Fibroblast of lung (primary cell): Measurements from ENCODE around the gene LRRC8E. TPM values are rescaled to one million over a fixed set of nuclear protein-coding genes. Genes with fewer than 3 reads are reported as not detected.
A peak's percentile ranks its signal among the peaks of the same experiment; 100 is the strongest.

Experiments used
- DNase-seq, 2 donors: peaks; one replicate each; pipeline versions ENCODE4 v3.0.0 to v3.0.0-alpha.2; 2010; ENCODE audit warnings: low read depth in 2 of 2
- H2AFZ ChIP-seq: 2 replicates; pipeline ENCODE4 v1.5.1; 2012; ENCODE audit warnings: low read length, control low read depth, inconsistent platforms
- H3K27ac ChIP-seq: 2 replicates; pipeline ENCODE4 v1.5.1; 2011; ENCODE audit warnings: low read length, control low read depth; ENCODE audit not compliant: insufficient read depth
- H3K27me3 ChIP-seq: 2 replicates; pipeline ENCODE4 v1.5.1; 2011; ENCODE audit warnings: mild to moderate bottlenecking, low read length; ENCODE audit not compliant: control insufficient read depth, insufficient read depth
- H3K36me3 ChIP-seq: 2 replicates; pipeline ENCODE4 v1.5.1; 2011; ENCODE audit warnings: low read length; ENCODE audit not compliant: control insufficient read depth, insufficient read depth
- H3K4me1 ChIP-seq: 2 replicates; pipeline ENCODE4 v1.5.1; 2011; ENCODE audit warnings: low read length; ENCODE audit not compliant: control insufficient read depth, insufficient read depth; ENCODE audit errors: extremely low read depth
- H3K4me2 ChIP-seq: 2 replicates; pipeline ENCODE4 v1.5.1; 2011; ENCODE audit warnings: low read length, control low read depth; ENCODE audit not compliant: insufficient read depth; ENCODE audit errors: extremely low read depth
- H3K4me3 ChIP-seq, 4 experiments: fragments of 200-600 bp in 1 of 4; sonication (generic) in 1 of 4; replicated peaks in 1 of 4; 2 replicates each; pipeline ENCODE4 v1.5.1; 2011 to 2016; ENCODE audit warnings: low read length in 4 of 4, low read depth in 3 of 4, mild to moderate bottlenecking in 3 of 4, control low read depth in 2 of 4, inconsistent platforms in 1 of 4, mixed read lengths in 1 of 4; ENCODE audit not compliant: insufficient read depth in 1 of 4; ENCODE audit errors: control extremely low read depth in 1 of 4
- H3K79me2 ChIP-seq: 2 replicates; pipeline ENCODE4 v1.5.1; 2012; ENCODE audit warnings: mild to moderate bottlenecking, low read length, inconsistent platforms; ENCODE audit not compliant: control insufficient read depth, insufficient read depth
- H3K9ac ChIP-seq: 2 replicates; pipeline ENCODE4 v1.5.1; 2011; ENCODE audit warnings: mild to moderate bottlenecking, low read length, control low read depth; ENCODE audit not compliant: insufficient read depth
- H3K9me3 ChIP-seq: 2 replicates; pipeline ENCODE4 v1.5.1; 2012; ENCODE audit warnings: low read depth, low read length; ENCODE audit not compliant: control insufficient read depth, insufficient read depth
- H4K20me1 ChIP-seq: 2 replicates; pipeline ENCODE4 v1.5.1; 2011; ENCODE audit warnings: low read length; ENCODE audit not compliant: control insufficient read depth, insufficient read depth; ENCODE audit errors: extremely low read depth
- CTCF ChIP-seq, 2 donors: IDR thresholded peaks in 1 of 2; conservative IDR thresholded peaks in 1 of 2; 1 replicate in 1 of 2; 2 replicates in 1 of 2; pipeline ENCODE4 v1.5.1; 2011 to 2012; ENCODE audit warnings: low read length in 2 of 2, control low read depth in 1 of 2, inconsistent platforms in 1 of 2, low read depth in 1 of 2, mild to moderate bottlenecking in 1 of 2
- EZH2 ChIP-seq: IDR thresholded peaks from 2 replicates; pipeline ENCODE4 v1.5.1; 2012; ENCODE audit warnings: low read length, control low read depth, mild to moderate bottlenecking; ENCODE audit errors: missing control alignments
- polyA plus RNA-seq, 2 donors: library from polyadenylated mRNA; depleted of rRNA in 1 of 2; stranded (reverse) in 1 of 2; unstranded in 1 of 2; fragments of >200 nt; gene quantifications; 2 replicates each; pipeline ENCODE4 v1.2.1, GENCODE V29; 2011 to 2012; ENCODE audit warnings: missing spikeins in 1 of 2
- total RNA-seq: library from RNA; depleted of rRNA; stranded (reverse); fragments of >200 nt; gene quantifications from 2 replicates; pipeline ENCODE4 v1.2.1, GENCODE V29; 2014

Gene LRRC8E
- total and polyA plus RNA-seq, 2 donors (not counting 1 experiment from before 2014, with no cell fraction given) = 3.0 to 3.7 TPM

- H3K27me3 ChIP-seq = no peaks in the 10 kb centered on the region
- no peak overlapping the region for H3K9ac ChIP-seq
- DNase-seq = no peak
These were observed 5.2 kb upstream of the LRRC8E start for GRCh38 chr19:7883105-7883504.

GRCh38 chr19:7883796-7884570 is 4.3 kb upstream of the LRRC8E start:
- Histone ChIP-seq H3K27ac (no peak overlapping the region), H2AFZ (no peak overlapping the region), H3K9ac (no peak overlapping the region), H3K4me3 (no peak overlapping the region), H3K4me2 (no peak overlapping the region), H3K79me2 (no peaks in the 10 kb centered on the region), H3K4me1 (no peaks in the 10 kb centered on the region), H3K27me3 (no peaks in the 10 kb centered on the region), H3K36me3 (no peaks in the 10 kb centered on the region), H4K20me1 (no peaks in the 10 kb centered on the region), H3K9me3 (no peaks in the 10 kb centered on the region)
- peak in 1 of 2 donors; percentile 23 for DNase-seq
- TF ChIP-seq EZH2 = no peak
- no peak for TF ChIP-seq CTCF (conservative IDR thresholded peaks at IDR 0.05 in 1 of 2, IDR thresholded peaks at IDR 0.05 in 1 of 2; ENCODE audit: low read depth in 1 of 2, low read length in 2 of 2)

More at GRCh38 chr19:7883105-7883504, 5.2 kb upstream of the LRRC8E start:
- Histone ChIP-seq H3K4me1 (no peaks in the 10 kb centered on the region), H3K27ac (no peak overlapping the region), H3K9me3 (no peaks in the 10 kb centered on the region), H3K79me2 (no peaks in the 10 kb centered on the region), H4K20me1 (no peaks in the 10 kb centered on the region), H3K4me3 (no peak overlapping the region), H3K36me3 (no peaks in the 10 kb centered on the region), H3K4me2 (no peak overlapping the region), H2AFZ (no peak overlapping the region)
- TF ChIP-seq CTCF (conservative IDR thresholded peaks at IDR 0.05 in 1 of 2, IDR thresholded peaks at IDR 0.05 in 1 of 2; ENCODE audit: low read depth in 1 of 2, low read length in 2 of 2) (no peak), EZH2 (no peak)

- Histone ChIP-seq H3K9ac (no peak overlapping the region), H4K20me1 (no peaks in the 10 kb centered on the region), H3K4me1 (no peaks in the 10 kb centered on the region), H3K4me2 (no peak overlapping the region), H3K4me3 (no peak overlapping the region), H3K9me3 (no peaks in the 10 kb centered on the region), H3K79me2 (no peaks in the 10 kb centered on the region), H3K27ac (no peak overlapping the region), H3K27me3 (no peaks in the 10 kb centered on the region), H2AFZ (no peak overlapping the region), H3K36me3 (no peaks in the 10 kb centered on the region)
- DNase-seq = no peak
- no peak for TF ChIP-seq EZH2
- TF ChIP-seq CTCF (conservative IDR thresholded peaks at IDR 0.05 in 1 of 2, IDR thresholded peaks at IDR 0.05 in 1 of 2; ENCODE audit: low read depth in 1 of 2, low read length in 2 of 2) = no peak
These were observed 2.5 kb upstream of the LRRC8E start for GRCh38 chr19:7885818-7886217.
